Glutamatergic neuron (in vitro differentiated cells): Measurements from ENCODE around the gene ATP10B. TPM values are rescaled to one million over a fixed set of nuclear protein-coding genes. Genes with fewer than 3 reads are reported as not detected.

Experiments used
- DNase-seq: peaks from one replicate; pipeline ENCODE4 v3.0.0; 2022
- H3K27ac Mint-ChIP-seq: one replicate; pipeline ENCODE4 v1.8.0; 2020; ENCODE audit warnings: mild to moderate bottlenecking, mixed read lengths, inconsistent platforms; ENCODE audit not compliant: unreplicated experiment
- H3K27me3 Mint-ChIP-seq: one replicate; pipeline ENCODE4 v1.8.0; 2020; ENCODE audit warnings: mild to moderate bottlenecking, moderate library complexity, mixed read lengths, inconsistent platforms; ENCODE audit not compliant: unreplicated experiment
- H3K36me3 Mint-ChIP-seq: one replicate; pipeline ENCODE4 v1.8.0; 2020; ENCODE audit warnings: mild to moderate bottlenecking, mixed read lengths, inconsistent platforms; ENCODE audit not compliant: unreplicated experiment
- H3K4me1 Mint-ChIP-seq: one replicate; pipeline ENCODE4 v1.8.0; 2020; ENCODE audit warnings: mild to moderate bottlenecking, low read depth, mixed read lengths, inconsistent platforms; ENCODE audit not compliant: unreplicated experiment
- H3K4me3 Mint-ChIP-seq: one replicate; pipeline ENCODE4 v1.8.0; 2020; ENCODE audit warnings: mild to moderate bottlenecking, mixed read lengths, inconsistent platforms; ENCODE audit not compliant: unreplicated experiment
- H3K9me3 Mint-ChIP-seq: one replicate; pipeline ENCODE4 v1.8.0; 2020; ENCODE audit warnings: mild to moderate bottlenecking, moderate library complexity, mixed read lengths, inconsistent platforms; ENCODE audit not compliant: unreplicated experiment
- total RNA-seq: library from RNA; stranded (reverse); fragmentation: NEBNext Ultra II Directional; extraction: Animal tissue kit (Norgen Biotek cat#: 25700); gene quantifications from one replicate; pipeline ENCODE4 v1.2.1, GENCODE V29; 2021; ENCODE audit not compliant: unreplicated experiment
- TF ChIP-seq, protein P1 (sequence below): fragments of 200-600 bp; sonication (generic); IDR thresholded peaks from one replicate; pipeline ENCODE4 v1.5.0; 2021; ENCODE audit not compliant: partially characterized antibody, unreplicated experiment

Gene ATP10B
- total RNA-seq, 1 donor from 2014 or later = not detected

DNA sequence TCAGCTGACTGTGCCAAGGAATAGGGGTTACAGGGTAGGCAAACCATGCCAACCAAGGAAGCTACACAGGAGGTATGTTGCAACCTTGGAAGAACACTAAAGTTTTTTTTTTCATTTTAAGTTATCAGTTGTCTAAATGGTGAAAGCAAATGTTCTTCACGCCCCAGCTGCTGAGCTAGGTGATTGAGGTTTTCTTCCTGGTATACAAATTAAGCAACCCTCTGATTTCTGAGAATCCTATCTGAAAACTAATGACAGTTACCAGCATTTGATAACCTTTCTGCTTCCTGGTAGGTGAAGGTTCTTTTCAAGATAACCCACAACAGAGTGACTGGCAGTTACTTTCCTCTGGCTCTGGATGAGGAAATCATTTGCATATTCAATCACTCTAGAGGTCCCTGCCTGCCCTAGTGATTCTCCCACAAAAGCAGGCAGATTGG lies 194.9 kb downstream of the ATP10B start:
- H3K36me3 Mint-ChIP-seq = no peaks in the 10 kb centered on the region
- no peak for DNase-seq
- TF ChIP-seq, protein P1, sequence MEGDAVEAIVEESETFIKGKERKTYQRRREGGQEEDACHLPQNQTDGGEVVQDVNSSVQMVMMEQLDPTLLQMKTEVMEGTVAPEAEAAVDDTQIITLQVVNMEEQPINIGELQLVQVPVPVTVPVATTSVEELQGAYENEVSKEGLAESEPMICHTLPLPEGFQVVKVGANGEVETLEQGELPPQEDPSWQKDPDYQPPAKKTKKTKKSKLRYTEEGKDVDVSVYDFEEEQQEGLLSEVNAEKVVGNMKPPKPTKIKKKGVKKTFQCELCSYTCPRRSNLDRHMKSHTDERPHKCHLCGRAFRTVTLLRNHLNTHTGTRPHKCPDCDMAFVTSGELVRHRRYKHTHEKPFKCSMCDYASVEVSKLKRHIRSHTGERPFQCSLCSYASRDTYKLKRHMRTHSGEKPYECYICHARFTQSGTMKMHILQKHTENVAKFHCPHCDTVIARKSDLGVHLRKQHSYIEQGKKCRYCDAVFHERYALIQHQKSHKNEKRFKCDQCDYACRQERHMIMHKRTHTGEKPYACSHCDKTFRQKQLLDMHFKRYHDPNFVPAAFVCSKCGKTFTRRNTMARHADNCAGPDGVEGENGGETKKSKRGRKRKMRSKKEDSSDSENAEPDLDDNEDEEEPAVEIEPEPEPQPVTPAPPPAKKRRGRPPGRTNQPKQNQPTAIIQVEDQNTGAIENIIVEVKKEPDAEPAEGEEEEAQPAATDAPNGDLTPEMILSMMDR = no peak
- H3K4me1 Mint-ChIP-seq = no peaks in the 10 kb centered on the region
- H3K4me3 Mint-ChIP-seq = no peak overlapping the region
- no peak overlapping the region for H3K27ac Mint-ChIP-seq
- H3K27me3 Mint-ChIP-seq = no peaks in the 10 kb centered on the region
- H3K9me3 Mint-ChIP-seq = no peaks in the 10 kb centered on the region

DNA sequence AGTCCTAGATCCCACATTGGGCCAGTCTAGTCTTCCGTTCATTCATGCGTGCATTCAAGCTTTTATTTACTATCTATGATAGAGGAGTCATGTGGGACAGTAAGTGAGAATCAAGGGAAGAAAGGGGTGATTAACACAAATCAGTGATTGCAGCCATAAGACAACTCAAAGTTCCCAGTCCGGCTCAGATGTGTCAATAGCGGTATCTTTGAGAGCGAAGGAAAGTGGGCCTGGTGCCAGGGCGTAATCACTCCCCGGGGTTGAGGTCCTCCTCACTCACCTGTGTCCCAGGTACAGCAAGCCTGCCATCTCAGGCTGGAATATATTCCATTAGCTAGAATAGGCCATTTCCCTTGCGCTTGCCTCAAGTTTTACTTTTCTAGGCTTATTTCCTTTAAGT lies 196.3 kb downstream of the ATP10B start:
- no peak overlapping the region for H3K27ac Mint-ChIP-seq
- H3K4me1 Mint-ChIP-seq = no peaks in the 10 kb centered on the region
- no peak overlapping the region for H3K4me3 Mint-ChIP-seq
- no peaks in the 10 kb centered on the region for H3K9me3 Mint-ChIP-seq
- H3K36me3 Mint-ChIP-seq = peaks cover 4% of the 10 kb centered on the region
- TF ChIP-seq, protein P1 = no peak
- DNase-seq = no peak
- no peaks in the 10 kb centered on the region for H3K27me3 Mint-ChIP-seq

GRCh38 chr5:160651692-160652645 lies 200.0 kb downstream of the ATP10B start:
- Mint-ChIP-seq H3K36me3 (peaks cover 4% of the 10 kb centered on the region), H3K9me3 (no peaks in the 10 kb centered on the region), H3K4me1 (no peaks in the 10 kb centered on the region), H3K27ac (no peak overlapping the region), H3K27me3 (no peaks in the 10 kb centered on the region), H3K4me3 (no peak overlapping the region)
- no peak for DNase-seq
- TF ChIP-seq, protein P1 = no peak

- Mint-ChIP-seq H3K36me3 (peaks cover 4% of the 10 kb centered on the region), H3K4me3 (no peak overlapping the region), H3K4me1 (no peaks in the 10 kb centered on the region), H3K9me3 (no peaks in the 10 kb centered on the region), H3K27ac (no peak overlapping the region), H3K27me3 (no peaks in the 10 kb centered on the region)
- TF ChIP-seq, protein P1 = no peak
- no peak for DNase-seq
These were observed 202.7 kb downstream of the ATP10B start for GRCh38 chr5:160649304-160649703.

GRCh38 chr5:160646033-160646432 lies 206.0 kb downstream of the ATP10B start:
- Mint-ChIP-seq H3K9me3 (no peaks in the 10 kb centered on the region), H3K4me1 (no peaks in the 10 kb centered on the region), H3K4me3 (no peak overlapping the region), H3K27me3 (no peaks in the 10 kb centered on the region), H3K36me3 (no peaks in the 10 kb centered on the region), H3K27ac (no peak overlapping the region)
- DNase-seq = no peak
- TF ChIP-seq, protein P1 = no peak
